GM12874 (cell line): Measurements from ENCODE around the gene GRIN3B.

Experiments
- CTCF ChIP-seq: IDR thresholded peaks from 2 replicates; pipeline ENCODE4 v1.5.1; 2011; ENCODE audit warnings: low read depth, mild to moderate bottlenecking, control low read depth, low read length, moderate library complexity; ENCODE audit not compliant: insufficient read depth

Gene GRIN3B

GRCh38 chr19:1055886-1056620 lies 55.8 kb downstream of the GRIN3B start:
- no peak for TF ChIP-seq CTCF

- peak; percentile 52 for TF ChIP-seq CTCF
These were observed 57.1 kb downstream of the GRIN3B start for GRCh38 chr19:1057176-1057855.

GRCh38 chr19:1058112-1058511 lies 57.9 kb downstream of the GRIN3B start:
- TF ChIP-seq CTCF, result no peak
